HepG2 (cell line): ENCODE results near the gene SULT4A1. TPM values are rescaled to one million over a fixed set of nuclear protein-coding genes. Genes with fewer than 3 reads are reported as not detected.

Experiments used
- ATAC-seq: fragments of 200-7000 bp; cut with Tn5 transposase; 3 replicates; pipeline ENCODE4 v1.9.1; 2020; ENCODE audit warnings: mild to moderate bottlenecking, moderate library complexity
- BruUV-seq: library from RNA; stranded (reverse); fragments of 400-500 nt; replicated peaks from 2 replicates; lab custom pipeline; 2021; lab: Mats Ljungman, UMichigan
- CTCF ChIA-PET: fragments of 300-600 bp; formaldehyde crosslinking; extraction: SDS; loops from one replicate; lab custom pipeline; 2021; ENCODE audit warnings: low total read pairs, inconsistent platforms, low intra/inter-chr PET ratio; lab: Yijun Ruan, JAX
- POLR2A ChIA-PET: fragments of 350-600 bp; sonication (Branson Sonifier 250); formaldehyde crosslinking; loops from one replicate; lab custom pipeline; 2020; ENCODE audit warnings: antibody characterized with exemption, inconsistent platforms; lab: Yijun Ruan, JAX
- DNase-seq: peaks from one replicate; pipeline ENCODE4 v3.0.0-alpha.2; 2015; ENCODE audit warnings: low spot score
- FAIRE-seq: peaks from 3 replicates; lab custom pipeline; 2011; peaks lifted over from hg19 to GRCh38; lab: Jason Lieb, UNC
- H2AFZ ChIP-seq: one replicate; pipeline ENCODE4 v1.6.1; 2011; ENCODE audit warnings: low read length, inconsistent platforms
- H3K27ac ChIP-seq: fragments of 300-600 bp; 3 replicates; pipeline ENCODE4 v1.8.0; 2011; ENCODE audit warnings: mixed run types, mild to moderate bottlenecking, mixed read lengths, low read length, inconsistent platforms; ENCODE audit not compliant: insufficient read depth; ENCODE audit errors: extremely low read length
- H3K27me3 ChIP-seq, 2 experiments: fragments of 200-600 bp in 1 of 2; 2 replicates in 1 of 2; 3 replicates in 1 of 2; pipeline versions ENCODE4 v1.6.0 to v1.8.0; 2011; ENCODE audit warnings: low read length in 2 of 2, mild to moderate bottlenecking in 2 of 2, moderate library complexity in 2 of 2, inconsistent platforms in 1 of 2; ENCODE audit not compliant: insufficient read depth in 2 of 2, control insufficient read depth in 1 of 2
- H3K36me3 ChIP-seq, 2 experiments: fragments of 200-600 bp in 1 of 2; replicated peaks in 1 of 2; 2 replicates in 1 of 2; 3 replicates in 1 of 2; pipeline versions ENCODE4 v1.5.1 to v1.8.0; 2011; ENCODE audit warnings: low read length in 2 of 2, inconsistent platforms in 1 of 2; ENCODE audit not compliant: insufficient read depth in 2 of 2, control insufficient read depth in 1 of 2
- H3K4me1 ChIP-seq: 2 replicates; pipeline ENCODE4 v1.5.1; 2012; ENCODE audit warnings: low read length, inconsistent platforms; ENCODE audit not compliant: insufficient read depth
- H3K4me2 ChIP-seq: 2 replicates; pipeline ENCODE4 v1.6.0; 2011; ENCODE audit warnings: low read depth, low read length, inconsistent platforms
- H3K4me3 ChIP-seq, 3 experiments: fragments of 200-600 bp in 1 of 3; sonication (generic), shearing (Covaris generic) in 1 of 3; replicated peaks in 1 of 3; 2 replicates each; pipeline ENCODE4 v1.5.1; 2011 to 2016; ENCODE audit warnings: low read length in 3 of 3, inconsistent platforms in 2 of 3, low read depth in 2 of 3, mild to moderate bottlenecking in 2 of 3, control low read depth in 1 of 3, mixed read lengths in 1 of 3; ENCODE audit not compliant: insufficient read depth in 1 of 3
- H3K79me2 ChIP-seq: one replicate; pipeline ENCODE4 v1.6.1; 2011; ENCODE audit warnings: low read length, inconsistent platforms; ENCODE audit not compliant: insufficient read depth
- H3K9ac ChIP-seq: 2 replicates; pipeline ENCODE4 v1.6.0; 2011; ENCODE audit warnings: mild to moderate bottlenecking, low read depth, low read length, inconsistent platforms; ENCODE audit not compliant: insufficient read depth
- H3K9me3 ChIP-seq: 2 replicates; pipeline ENCODE4 v1.5.1; 2012; ENCODE audit warnings: mild to moderate bottlenecking, low read length
- H4K20me1 ChIP-seq: 2 replicates; pipeline ENCODE4 v1.6.0; 2011; ENCODE audit warnings: inconsistent platforms, mild to moderate bottlenecking, low read length, moderate library complexity; ENCODE audit not compliant: insufficient read depth
- CREB1 ChIP-seq, 2 experiments: fragments of 450-650 bp in 1 of 2; IDR thresholded peaks; 2 replicates each; pipeline ENCODE4 v1.6.1; 2016 to 2017; ENCODE audit warnings: control low read depth in 1 of 2, mild to moderate bottlenecking in 1 of 2, missing compliant biosample characterization in 1 of 2, missing genetic modification characterization in 1 of 2
- TBP ChIP-seq: sonication (generic); formaldehyde crosslinking; IDR thresholded peaks from 2 replicates; pipeline ENCODE4 v1.5.0; 2020; ENCODE audit warnings: missing genetic modification reagents
- ZNF629 ChIP-seq: sonication (generic); formaldehyde crosslinking; conservative IDR thresholded peaks from 2 replicates; pipeline ENCODE4 v1.5.0; 2020; ENCODE audit warnings: missing genetic modification reagents
- ZNF879 ChIP-seq: sonication (generic); formaldehyde crosslinking; IDR thresholded peaks from 2 replicates; pipeline ENCODE4 v1.8.1; 2023; ENCODE audit warnings: missing genetic modification reagents
- WGBS: methylation state at CpG from one replicate; pipeline ENCODE4 v1.1.6; 2017; ENCODE audit warnings: low lambda C conversion rate; 5-methylcytosine and 5-hydroxymethylcytosine counted together
- in situ Hi-C: cut with HindIII; loops from 2 replicates; pipeline ENCODE4 v1.10.0; 2017; ENCODE audit warnings: low pct_unique_long_range_greater_than_20kb; ENCODE audit not compliant: extremely low pct_ligation_motif_present
- intact Hi-C: fragments of 100-400 bp; cut with micrococcal nuclease; formaldehyde crosslinking; loops from one replicate; pipeline ENCODE4 v1.10.0; 2022; ENCODE audit not compliant: unreplicated experiment
- polyA plus RNA-seq, 8 experiments: library from polyadenylated mRNA; depleted of rRNA in 3 of 8; stranded (reverse) in 7 of 8; unstranded in 1 of 8; fragments of >200 nt; fragmentation: Illumina TruSeq in 4 of 8; extraction: Trizol in 4 of 8; gene quantifications; 2 replicates each; pipeline versions ENCODE4 v1.2.1 to v1.2.3, GENCODE V29; 2011 to 2016; ENCODE audit warnings: low read depth in 4 of 8, missing spikeins in 1 of 8, mixed read lengths in 1 of 8; ENCODE audit not compliant: insufficient read depth in 1 of 8
- total RNA-seq, 5 experiments: library from RNA; depleted of rRNA; stranded (reverse); fragments of >200 nt; fragmentation: Illumina TruSeq; extraction: Trizol; gene quantifications; 2 replicates each; pipeline ENCODE4 v1.2.3, GENCODE V29; 2016; ENCODE audit warnings: low read depth in 1 of 5
- TF ChIP-seq, protein P1 (sequence below): sonication (generic); formaldehyde crosslinking; IDR thresholded peaks from 2 replicates; pipeline ENCODE4 v1.9.0; 2022; ENCODE audit warnings: low read depth, missing genetic modification reagents

SULT4A1 gene
- total and polyA plus RNA-seq, 2 of the 13 experiments (the other 11 are each of a cell fraction or from before 2014, with no cell fraction given) = not detected

DNA sequence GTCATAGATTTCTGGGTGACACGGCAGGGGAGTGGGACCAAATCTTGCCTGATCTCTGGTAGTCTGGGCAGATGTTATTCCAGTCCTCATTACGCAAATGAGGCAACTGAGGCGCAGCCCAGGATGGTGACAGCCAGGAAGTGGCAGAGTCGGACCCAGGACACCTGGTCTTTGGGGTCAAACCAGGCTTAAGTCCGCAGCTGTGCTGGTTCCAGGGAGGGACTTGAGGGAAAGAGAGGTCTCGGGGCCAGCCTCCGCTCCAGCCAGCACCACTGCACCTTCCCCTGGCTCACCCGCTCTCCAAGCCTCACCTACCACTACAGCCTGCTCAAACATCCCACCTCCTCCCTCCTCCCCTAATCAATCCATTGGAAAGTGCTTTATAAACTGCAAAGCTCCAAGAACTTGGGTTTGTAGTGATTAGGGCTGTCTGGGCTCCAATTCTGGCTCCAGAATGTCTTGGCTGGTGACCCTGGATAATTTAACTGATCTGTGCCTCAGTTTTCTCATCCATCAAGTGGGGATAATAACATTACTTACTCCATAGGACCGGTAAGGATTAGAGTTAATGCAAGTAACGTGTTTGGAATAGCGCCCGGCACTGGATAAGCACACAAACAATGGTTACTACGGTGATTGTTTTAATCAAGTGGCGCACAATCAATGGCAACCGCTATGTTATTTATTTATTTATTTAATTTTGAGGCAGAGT is 30.0 kb upstream of the SULT4A1 start:
- H3K27ac ChIP-seq = no peak overlapping the region
- no peak overlapping the region for H2AFZ ChIP-seq
- no TSS peak for BruUV-seq
- DNase-seq (no peak), FAIRE-seq (no peak), ATAC-seq (no peak)
- H3K9ac ChIP-seq = no peak overlapping the region
- no peaks in the 10 kb centered on the region for H3K79me2 ChIP-seq
- POLR2A ChIA-PET = no interaction called here
- peaks cover 4% of the 10 kb centered on the region; the same call in 1 of the 2 replicates for H4K20me1 ChIP-seq
- no peak for TF ChIP-seq CREB1 (IDR thresholded peaks at IDR 0.05)
- no peak for TF ChIP-seq CREB1 (CRISPR knock-in tag; IDR thresholded peaks at IDR 0.05)
- TF ChIP-seq ZNF629 (CRISPR knock-in tag) = 0 out of 2 replicates have a peak, but pooled peaks have one; percentile 51
- no peak for TF ChIP-seq TBP
- TF ChIP-seq, protein P1, sequence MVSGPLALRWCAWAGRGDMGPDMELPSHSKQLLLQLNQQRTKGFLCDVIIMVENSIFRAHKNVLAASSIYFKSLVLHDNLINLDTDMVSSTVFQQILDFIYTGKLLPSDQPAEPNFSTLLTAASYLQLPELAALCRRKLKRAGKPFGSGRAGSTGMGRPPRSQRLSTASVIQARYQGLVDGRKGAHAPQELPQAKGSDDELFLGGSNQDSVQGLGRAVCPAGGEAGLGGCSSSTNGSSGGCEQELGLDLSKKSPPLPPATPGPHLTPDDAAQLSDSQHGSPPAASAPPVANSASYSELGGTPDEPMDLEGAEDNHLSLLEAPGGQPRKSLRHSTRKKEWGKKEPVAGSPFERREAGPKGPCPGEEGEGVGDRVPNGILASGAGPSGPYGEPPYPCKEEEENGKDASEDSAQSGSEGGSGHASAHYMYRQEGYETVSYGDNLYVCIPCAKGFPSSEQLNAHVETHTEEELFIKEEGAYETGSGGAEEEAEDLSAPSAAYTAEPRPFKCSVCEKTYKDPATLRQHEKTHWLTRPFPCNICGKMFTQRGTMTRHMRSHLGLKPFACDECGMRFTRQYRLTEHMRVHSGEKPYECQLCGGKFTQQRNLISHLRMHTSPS = no peak
- no peak for TF ChIP-seq ZNF879 (CRISPR knock-in tag)
- no peak overlapping the region for H3K4me3 ChIP-seq
- no peaks in the 10 kb centered on the region for H3K9me3 ChIP-seq
- WGBS = 52% methylated on average over 9 of the region's 15 CpGs
- intact Hi-C loops = no loop called here
- H3K4me2 ChIP-seq = no peak overlapping the region
- in situ Hi-C loops = loop anchor here (25.0 kb wide), 1 partner anchor 745 kb away; no protein-coding TSS in a partner anchor
- CTCF ChIA-PET = no interaction called here
- peaks cover 12 to 49% of the 10 kb centered on the region in 2 experiments; a peak in 4 of 5 replicates for H3K27me3 ChIP-seq
- H3K4me1 ChIP-seq = no peaks in the 10 kb centered on the region
- no peaks in the 10 kb centered on the region for H3K36me3 ChIP-seq
